ENCODE results near the gene MAPK8IP2.

Gene MAPK8IP2

GRCh38 chr22:50561401-50562358, 38.9 kb upstream of the MAPK8IP2 start:
- TF ChIP-seq ESRRG (CRISPR knock-in tag; IDR thresholded peaks at IDR 0.05) = no peak
- no peak for TF ChIP-seq CREB5 (CRISPR knock-in tag; IDR thresholded peaks at IDR 0.05; ENCODE audit: low read depth)
- TF ChIP-seq CSDC2 (CRISPR knock-in tag; IDR thresholded peaks at IDR 0.05) = no peak
- no peak for TF ChIP-seq PPARA (CRISPR knock-in tag; IDR thresholded peaks at IDR 0.05; ENCODE audit: borderline replicate concordance)
- no peak for TF ChIP-seq ZFP30 (CRISPR knock-in tag; IDR thresholded peaks at IDR 0.05)
- TF ChIP-seq PATZ1 (CRISPR knock-in tag; IDR thresholded peaks at IDR 0.05; ENCODE audit: borderline replicate concordance) = no peak
- TF ChIP-seq ISL1 (CRISPR knock-in tag; IDR thresholded peaks at IDR 0.05) = no peak
- no peak for TF ChIP-seq CSRNP3 (CRISPR knock-in tag; IDR thresholded peaks at IDR 0.05)
- no peak for TF ChIP-seq SNAI2 (CRISPR knock-in tag; IDR thresholded peaks at IDR 0.05)
- no peak for TF ChIP-seq POU6F1 (CRISPR knock-in tag; IDR thresholded peaks at IDR 0.05; ENCODE audit: borderline replicate concordance, low read depth)
- no peak for TF ChIP-seq TOX (CRISPR knock-in tag; IDR thresholded peaks at IDR 0.05; ENCODE audit: borderline replicate concordance)
- TF ChIP-seq TSHZ2 (CRISPR knock-in tag; IDR thresholded peaks at IDR 0.05) = no peak
- TF ChIP-seq ZNF70 (CRISPR knock-in tag; IDR thresholded peaks at IDR 0.05) = no peak
- TF ChIP-seq RARB (CRISPR knock-in tag; IDR thresholded peaks at IDR 0.05) = no peak
- TF ChIP-seq ARNTL (CRISPR knock-in tag; IDR thresholded peaks at IDR 0.05; ENCODE audit: borderline replicate concordance, low read depth) = no peak
- no peak for TF ChIP-seq TCF4 (CRISPR knock-in tag; IDR thresholded peaks at IDR 0.05; ENCODE audit: borderline replicate concordance)
- ATAC-seq = no peak

GRCh38 chr22:50562523-50563412, 37.8 kb upstream of the MAPK8IP2 start, which contains the start of gene SYCE3:
SYCE3 (minus strand) TSS chr22:50562919; CDS start chr22:50556405, 6,514 bp downstream.
- ATAC-seq = peak; percentile 97
- TF ChIP-seq ZC3H10 (CRISPR knock-in tag; IDR thresholded peaks at IDR 0.05) = no peak
- TF ChIP-seq BACH2 (CRISPR knock-in tag; IDR thresholded peaks at IDR 0.05; ENCODE audit: borderline replicate concordance) = no peak
- TF ChIP-seq ZNF8 (CRISPR knock-in tag; IDR thresholded peaks at IDR 0.05) = no peak
- TF ChIP-seq PATZ1 (CRISPR knock-in tag; IDR thresholded peaks at IDR 0.05; ENCODE audit: borderline replicate concordance) = no peak
- TF ChIP-seq CREB5 (CRISPR knock-in tag; IDR thresholded peaks at IDR 0.05; ENCODE audit: low read depth) = no peak
- no peak for TF ChIP-seq TOX (CRISPR knock-in tag; IDR thresholded peaks at IDR 0.05; ENCODE audit: borderline replicate concordance)
- no peak for TF ChIP-seq ZFP3 (CRISPR knock-in tag; IDR thresholded peaks at IDR 0.05)
- TF ChIP-seq SNAI2 (CRISPR knock-in tag; IDR thresholded peaks at IDR 0.05) = no peak
- TF ChIP-seq CSRNP3 (CRISPR knock-in tag; IDR thresholded peaks at IDR 0.05) = no peak
- TF ChIP-seq POU6F1 (CRISPR knock-in tag; IDR thresholded peaks at IDR 0.05; ENCODE audit: borderline replicate concordance, low read depth) = no peak

Data from SK-N-SH treated with all-trans-retinoic acid at 6 μM for 48 hours (cell line).